GM21367 (cell line): ENCODE measurements around the gene TRIM56.
"Not testable (repeated sequence)": the region's sequence is repeated elsewhere in the genome, so short reads cannot be mapped to it uniquely, and the experiment has no call there.

Source experiments
- ATAC-seq: cut with Tn5 transposase; IDR thresholded peaks from one replicate; pipeline ENCODE4 v1.9.1; 2021; ENCODE audit not compliant: unreplicated experiment

The TRIM56 gene

GRCh38 chr7:101112233-101112632 is 27.0 kb downstream of the TRIM56 start:
- no peak for ATAC-seq

GRCh38 chr7:101113140-101113539 is 27.9 kb downstream of the TRIM56 start:
- ATAC-seq: not testable (repeated sequence)

- ATAC-seq: no peak
Measured at GRCh38 chr7:101113836-101114235, 28.6 kb downstream of the TRIM56 start.

- no peak for ATAC-seq
Measured at GRCh38 chr7:101114492-101114891, 29.2 kb downstream of the TRIM56 start.

- ATAC-seq: no peak
Measured at GRCh38 chr7:101115215-101115614, 29.9 kb downstream of the TRIM56 start.

GRCh38 chr7:101116898-101117297 is 31.6 kb downstream of the TRIM56 start:
- ATAC-seq: no peak

GRCh38 chr7:101118856-101119255 is 33.6 kb downstream of the TRIM56 start:
- ATAC-seq: no peak

- ATAC-seq: no peak
Measured at GRCh38 chr7:101119876-101120275, 34.6 kb downstream of the TRIM56 start.

- no peak for ATAC-seq
Measured at GRCh38 chr7:101120315-101120714, 35.0 kb downstream of the TRIM56 start.

GRCh38 chr7:101121631-101121990 is 36.3 kb downstream of the TRIM56 start:
- ATAC-seq: not testable (repeated sequence)

- no peak for ATAC-seq
Measured at GRCh38 chr7:101121991-101122932, 37.0 kb downstream of the TRIM56 start.

GRCh38 chr7:101122933-101123702 is 37.8 kb downstream of the TRIM56 start:
- no peak for ATAC-seq

GRCh38 chr7:101123703-101124068 is 38.4 kb downstream of the TRIM56 start:
- ATAC-seq: no peak

GRCh38 chr7:101124376-101125056 is 39.2 kb downstream of the TRIM56 start:
- ATAC-seq: no peak

GRCh38 chr7:101125989-101126650 is 40.8 kb downstream of the TRIM56 start:
- no peak for ATAC-seq

GRCh38 chr7:101126651-101127459 is 41.6 kb downstream of the TRIM56 start, which contains the start of gene SERPINE1:
SERPINE1 (plus strand) TSS chr7:101127104; CDS start chr7:101128394, 1,290 bp downstream.
- ATAC-seq: no peak

GRCh38 chr7:101127460-101128039 is 42.3 kb downstream of the TRIM56 start:
- no peak for ATAC-seq

- ATAC-seq: no peak
Measured at GRCh38 chr7:101128040-101128834, 43.0 kb downstream of the TRIM56 start.

GRCh38 chr7:101129603-101130117 is 44.4 kb downstream of the TRIM56 start:
- ATAC-seq: no peak
